Islet precursor cell (in vitro differentiated cells): ENCODE results near the gene ATF1.
"Not testable (repeated sequence)": the region's sequence is repeated elsewhere in the genome, so short reads cannot be mapped to it uniquely, and the experiment has no call there.

Experiments
- DNase-seq: peaks from one replicate; pipeline ENCODE4 v3.0.0-alpha.2; 2018

Gene ATF1

GRCh38 chr12:50753232-50753769 is 10.6 kb upstream of the ATF1 start:
- DNase-seq = peak; percentile 28

DNA sequence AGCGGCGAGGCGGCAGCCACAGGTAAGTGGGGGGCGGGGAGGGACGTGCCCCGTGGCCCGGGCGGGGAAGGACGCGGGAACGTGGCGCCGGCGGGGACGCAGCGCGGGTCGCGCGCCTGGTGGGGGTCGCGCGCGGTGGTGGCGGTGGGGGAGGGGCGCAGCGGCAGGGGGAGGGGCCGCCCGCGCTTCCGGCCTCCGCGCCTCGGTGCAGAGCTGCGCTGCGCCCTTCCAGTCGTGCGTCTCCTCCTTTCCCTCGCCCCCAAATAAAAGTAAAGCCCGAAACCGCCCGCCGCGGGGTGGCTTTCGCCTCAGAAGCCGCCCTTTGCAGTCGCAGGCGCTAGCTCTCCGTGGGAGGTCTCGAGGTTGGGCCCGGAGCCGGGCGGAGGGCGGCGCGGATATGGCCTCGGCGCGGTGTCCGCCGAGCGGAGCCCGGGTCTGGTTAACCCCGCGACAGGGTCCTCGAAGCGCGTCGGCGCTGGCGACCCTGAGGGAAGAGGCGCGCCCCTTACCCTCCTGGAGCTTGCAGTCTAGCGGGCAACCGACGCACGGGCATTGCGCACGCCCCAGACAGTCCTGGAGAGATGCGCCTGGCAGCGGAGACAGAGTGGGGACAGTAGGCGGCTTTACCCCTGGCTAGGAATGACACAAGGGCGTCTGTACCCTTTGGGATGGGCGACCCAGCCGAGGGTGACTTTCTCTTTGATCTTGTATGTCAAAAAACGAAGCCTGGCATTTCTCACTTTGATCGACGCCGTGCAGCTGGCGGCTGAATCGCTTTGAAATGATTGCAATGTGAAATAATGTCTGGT is 589 bp downstream of the ATF1 start:
- peak; percentile 82 for DNase-seq

DNA sequence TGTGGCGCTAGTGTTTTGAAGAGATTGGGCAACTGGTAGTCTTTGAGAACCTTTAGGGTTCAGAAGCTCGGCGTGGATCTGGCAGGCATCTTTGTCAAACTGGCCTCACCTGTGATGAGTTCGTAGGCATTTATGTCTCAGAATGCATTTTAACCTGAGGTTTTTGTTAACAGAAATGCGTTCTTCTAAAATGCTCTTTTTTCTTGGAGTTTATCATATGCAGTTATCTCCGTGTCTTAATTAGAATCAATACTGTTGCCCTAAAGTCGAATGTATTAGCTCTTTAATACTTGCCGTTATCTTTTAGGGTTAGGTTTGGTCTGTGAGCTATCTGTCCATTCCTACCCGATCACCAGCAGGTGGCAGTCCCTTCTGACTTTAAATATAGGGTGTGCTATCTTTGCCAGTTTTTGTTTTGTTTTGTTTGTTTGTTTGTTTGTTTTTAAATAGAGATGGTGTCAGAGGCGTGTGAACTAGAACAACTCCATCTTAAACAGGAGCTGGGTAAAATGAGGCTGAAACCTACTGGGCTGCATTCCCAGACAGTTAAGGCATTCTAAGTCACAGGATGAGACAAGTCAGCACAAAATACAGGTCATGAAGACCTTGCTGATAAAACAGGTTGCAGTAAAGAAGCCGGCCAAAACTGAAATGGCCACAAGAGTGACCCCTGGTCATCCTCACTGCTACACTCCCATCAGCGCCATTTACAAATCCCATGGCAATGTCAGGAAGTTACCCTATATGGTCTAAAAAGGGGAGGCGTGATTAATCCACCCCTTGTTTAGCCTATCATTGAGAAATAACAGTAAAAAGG is 1.4 kb downstream of the ATF1 start:
- peak; percentile 77 for DNase-seq

DNA sequence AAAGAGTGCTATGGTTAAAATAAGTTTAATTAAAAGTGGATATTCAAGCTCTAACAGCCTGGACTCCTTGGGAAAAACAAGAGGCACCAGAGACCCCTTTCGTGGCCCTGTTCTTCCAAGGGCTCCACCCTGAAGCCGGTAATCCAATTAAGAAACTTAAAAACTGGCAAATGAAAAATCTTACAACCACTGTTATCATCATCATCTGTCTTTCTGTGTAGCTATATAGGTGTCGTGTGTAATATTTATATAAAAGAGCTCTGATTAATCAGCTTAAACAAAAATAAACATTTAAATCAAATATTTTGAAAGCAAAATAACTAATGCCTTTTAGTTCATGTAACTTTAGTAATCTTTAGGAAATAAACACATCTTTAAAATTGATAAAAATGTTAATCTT is 4.5 kb downstream of the ATF1 start:
- no peak for DNase-seq

DNA sequence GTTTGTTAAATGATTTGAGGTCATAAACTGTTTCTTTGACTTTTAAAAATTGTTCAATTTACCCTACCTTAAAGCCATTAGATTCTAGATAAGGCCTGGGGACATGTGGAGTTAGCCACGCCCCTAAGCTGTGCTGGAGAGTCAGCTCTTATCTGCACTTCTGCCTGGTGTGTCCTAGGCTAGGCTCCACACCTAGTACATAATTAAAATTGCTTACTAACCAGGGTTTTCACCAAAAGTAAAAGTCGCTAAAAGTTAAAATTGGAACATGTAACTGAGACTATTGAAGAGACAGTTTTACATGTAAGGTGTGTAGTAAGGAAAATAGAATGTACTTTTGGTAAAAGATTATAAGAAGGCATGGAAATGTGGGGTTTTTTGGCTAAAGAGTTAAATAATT is 4.9 kb downstream of the ATF1 start:
- DNase-seq = not testable (repeated sequence)

DNA sequence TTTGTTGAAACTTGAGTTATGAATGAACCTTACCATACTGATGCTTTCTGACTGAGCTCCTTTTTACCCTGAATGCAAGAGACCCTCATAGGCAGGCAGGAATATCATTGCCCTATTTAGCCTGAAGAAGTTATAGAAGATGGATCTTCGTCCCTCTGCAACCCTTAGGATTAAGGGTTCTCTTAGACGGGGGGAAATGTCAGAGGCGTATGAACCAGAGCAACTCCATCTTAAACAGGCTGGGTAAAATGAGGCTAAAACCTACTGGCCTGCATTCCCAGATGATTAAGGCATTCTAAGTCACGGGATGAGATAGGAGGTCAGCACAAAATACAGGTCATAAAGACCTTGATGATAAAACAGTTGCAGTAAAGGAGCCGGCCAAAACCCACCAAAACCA is 7.5 kb downstream of the ATF1 start:
- DNase-seq = no peak

GRCh38 chr12:50772470-50772869 is 8.6 kb downstream of the ATF1 start:
- no peak for DNase-seq

- DNase-seq = no peak
These were observed 9.0 kb downstream of the ATF1 start for GRCh38 chr12:50772877-50773276.

GRCh38 chr12:50775251-50775650 is 11.3 kb downstream of the ATF1 start:
- no peak for DNase-seq

DNA sequence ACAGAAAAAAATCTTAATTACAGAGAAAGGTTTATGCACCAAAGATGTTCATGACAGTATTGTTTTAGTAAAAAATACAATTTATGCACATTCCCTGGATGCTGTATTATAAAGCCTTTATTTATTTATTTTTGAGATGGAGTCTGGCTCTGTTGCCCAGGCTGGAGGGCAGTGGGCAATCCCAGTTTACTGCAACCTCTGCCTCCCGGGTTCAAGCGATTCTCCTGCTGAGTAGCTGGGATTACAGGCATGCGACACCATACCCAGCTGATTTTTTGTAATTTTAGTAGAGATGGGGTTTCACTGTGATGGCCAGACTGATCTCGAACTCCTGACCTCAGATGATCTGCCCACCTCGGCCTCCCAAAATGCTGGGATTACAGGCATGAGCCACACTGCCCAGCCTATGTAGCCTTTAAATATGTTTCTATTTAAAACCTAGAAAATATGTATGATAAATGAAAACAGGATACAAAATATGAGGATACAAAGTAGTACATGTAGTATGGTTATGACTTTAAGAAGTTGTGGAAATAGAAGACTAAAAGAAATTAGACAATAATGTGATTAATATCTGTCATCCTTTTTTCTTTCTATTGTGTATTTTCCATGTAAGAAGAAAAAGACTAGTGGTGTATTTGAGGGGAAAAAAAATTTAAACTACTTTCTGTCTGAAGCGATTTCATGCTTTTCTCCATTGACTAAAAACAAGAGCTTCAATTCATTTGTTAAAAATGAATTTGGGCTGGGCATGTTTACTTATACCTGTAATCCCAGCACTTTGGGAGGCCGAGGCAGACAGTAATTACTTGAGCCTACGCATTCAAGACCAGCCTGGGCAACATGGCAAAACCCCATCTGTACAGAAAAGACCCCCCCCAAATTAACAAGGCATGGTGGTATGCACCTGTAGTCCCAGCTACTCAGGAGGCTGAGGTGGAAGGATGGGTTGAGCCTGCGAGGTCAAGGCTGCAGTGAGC is 13.1 kb downstream of the ATF1 start:
- DNase-seq = no peak

DNA sequence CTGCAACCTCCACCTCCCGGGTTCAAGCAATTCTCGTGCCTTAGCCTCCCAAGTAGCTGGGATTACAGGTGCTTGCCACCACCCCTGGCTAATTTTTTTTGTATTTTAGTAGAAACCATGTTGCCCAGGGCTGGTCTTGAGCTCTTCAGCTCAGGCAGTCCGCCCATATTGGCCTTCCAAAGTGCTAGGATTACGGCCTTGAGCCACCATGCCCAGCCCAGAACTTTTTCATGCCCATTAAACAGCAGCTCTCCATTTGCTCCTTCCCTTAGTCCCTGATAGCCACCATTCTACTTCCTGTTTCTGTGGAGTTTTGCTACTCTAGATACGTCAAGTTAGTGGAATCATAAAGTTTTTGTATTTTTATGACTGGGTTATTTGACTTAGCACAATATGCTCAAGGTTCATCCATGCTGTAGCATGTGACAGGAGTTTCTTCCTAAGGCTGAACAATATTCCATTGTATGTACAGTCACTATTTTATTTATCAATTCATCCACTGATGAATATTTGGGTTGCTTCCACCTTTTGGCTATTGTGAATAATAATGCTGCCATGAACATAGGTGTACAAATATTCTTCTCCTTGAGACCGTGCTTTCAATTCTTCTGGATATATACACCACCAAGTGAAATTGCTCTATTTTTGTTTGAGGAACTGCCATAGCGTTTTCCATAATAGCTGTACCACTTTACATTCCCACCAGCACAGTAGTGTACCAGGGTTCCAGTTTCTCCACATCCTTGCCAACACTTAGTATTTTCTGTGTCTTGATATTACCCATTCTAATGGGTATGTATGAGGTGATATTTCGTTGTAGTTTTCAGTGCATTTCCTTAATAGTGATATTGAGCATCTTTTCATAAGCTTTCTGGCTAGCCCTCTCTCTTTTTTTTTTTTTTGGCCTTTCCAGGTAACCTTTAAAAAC is 15.0 kb downstream of the ATF1 start:
- DNase-seq = no peak

GRCh38 chr12:50780013-50780412 is 16.1 kb downstream of the ATF1 start:
- DNase-seq = no peak

DNA sequence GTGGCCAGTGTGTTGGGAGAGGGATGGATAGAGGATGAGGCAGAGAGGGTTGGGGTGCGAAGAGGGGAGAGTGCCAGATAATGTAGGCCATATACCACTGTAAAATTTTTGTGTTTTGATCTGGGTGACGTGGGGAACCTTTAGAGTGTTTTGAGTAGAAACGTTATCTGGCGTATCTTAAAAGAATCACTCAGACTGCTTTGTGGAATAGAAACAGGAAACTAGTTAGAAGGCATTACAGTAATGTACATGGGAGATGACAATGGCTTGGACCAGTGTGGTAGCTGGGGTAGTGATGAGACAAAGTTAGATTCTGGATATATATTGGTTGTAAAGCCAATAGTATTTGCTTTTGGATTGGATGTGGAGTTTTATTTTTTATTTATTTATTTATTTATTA is 20.6 kb downstream of the ATF1 start:
- DNase-seq = no peak

GRCh38 chr12:50785406-50786001 is 21.6 kb downstream of the ATF1 start:
- DNase-seq = no peak

DNA sequence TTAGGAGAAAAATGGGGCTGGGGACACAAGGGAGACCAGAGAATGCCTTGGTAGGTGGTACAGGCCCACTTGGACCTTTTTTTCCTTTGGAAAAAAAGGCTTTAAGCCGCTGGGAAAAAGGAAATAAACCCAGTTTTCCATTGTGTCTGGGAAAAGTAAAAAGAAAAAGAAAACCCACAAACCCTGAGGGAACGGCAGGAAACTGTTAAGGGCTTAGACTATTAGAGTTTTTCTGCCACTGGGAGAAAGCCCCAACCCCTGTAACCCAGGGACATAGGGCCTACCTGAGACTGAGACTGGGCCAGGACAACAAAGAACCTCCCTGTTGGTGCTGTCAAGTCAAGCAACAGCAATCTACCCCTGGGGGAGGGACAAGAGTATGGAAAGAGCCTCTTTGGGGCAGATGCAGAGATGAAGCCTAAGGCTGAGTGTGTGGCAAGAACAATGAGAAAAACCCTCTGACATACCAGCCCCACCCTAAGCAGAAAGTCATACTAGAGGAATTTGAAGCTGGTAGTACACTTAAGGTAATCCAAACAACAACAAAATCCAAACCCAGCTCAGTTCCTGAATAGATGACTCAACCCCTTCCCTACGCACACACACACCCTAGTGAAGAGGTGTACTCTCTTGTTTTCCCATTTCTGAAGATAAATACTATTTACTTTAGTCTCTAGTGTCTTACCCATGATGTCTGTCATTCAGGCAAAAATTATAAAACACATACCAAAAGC is 22.8 kb downstream of the ATF1 start:
- peak; percentile 99 for DNase-seq

DNA sequence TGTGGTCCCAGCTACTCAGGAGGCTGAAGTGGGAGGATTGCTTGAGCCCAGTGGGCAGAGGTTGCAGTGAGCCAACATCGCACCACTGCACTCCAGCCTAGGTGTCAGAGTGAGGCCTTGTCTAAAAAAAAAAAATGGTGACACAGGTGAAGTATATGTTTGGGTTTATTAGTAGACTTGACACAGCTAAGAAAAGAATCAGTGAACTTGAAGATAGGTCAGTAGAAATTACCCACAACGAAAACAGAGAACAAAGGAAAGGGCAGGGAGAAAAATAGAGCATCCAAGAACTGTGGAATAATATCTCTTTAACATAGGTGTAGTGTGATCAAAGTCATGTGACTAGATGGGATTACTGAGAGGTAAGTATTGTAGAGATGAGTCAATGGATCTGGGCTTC is 23.7 kb downstream of the ATF1 start:
- DNase-seq = no peak

- DNase-seq = no peak
These were observed 24.7 kb downstream of the ATF1 start for GRCh38 chr12:50788561-50788960.

GRCh38 chr12:50790081-50790480 is 26.2 kb downstream of the ATF1 start:
- DNase-seq = no peak

DNA sequence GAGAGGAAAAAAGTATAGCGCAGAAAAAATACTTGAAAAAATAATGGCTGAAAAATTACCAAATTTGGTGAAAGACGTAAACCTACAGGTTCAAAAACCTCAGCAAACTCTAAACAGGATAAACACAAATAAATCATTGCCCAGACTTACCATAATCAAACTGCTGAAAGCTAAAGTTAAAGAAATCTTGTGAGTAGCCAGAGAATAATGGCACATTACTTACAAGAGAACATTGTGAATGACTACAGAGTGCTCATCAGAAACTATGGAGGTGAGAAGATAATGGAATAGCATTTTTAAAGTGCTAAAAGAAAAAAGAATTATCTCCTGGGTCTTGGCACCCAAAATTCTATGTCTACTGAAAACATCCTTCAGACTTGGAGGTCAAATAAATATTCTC is 36.0 kb downstream of the ATF1 start:
- DNase-seq = no peak

DNA sequence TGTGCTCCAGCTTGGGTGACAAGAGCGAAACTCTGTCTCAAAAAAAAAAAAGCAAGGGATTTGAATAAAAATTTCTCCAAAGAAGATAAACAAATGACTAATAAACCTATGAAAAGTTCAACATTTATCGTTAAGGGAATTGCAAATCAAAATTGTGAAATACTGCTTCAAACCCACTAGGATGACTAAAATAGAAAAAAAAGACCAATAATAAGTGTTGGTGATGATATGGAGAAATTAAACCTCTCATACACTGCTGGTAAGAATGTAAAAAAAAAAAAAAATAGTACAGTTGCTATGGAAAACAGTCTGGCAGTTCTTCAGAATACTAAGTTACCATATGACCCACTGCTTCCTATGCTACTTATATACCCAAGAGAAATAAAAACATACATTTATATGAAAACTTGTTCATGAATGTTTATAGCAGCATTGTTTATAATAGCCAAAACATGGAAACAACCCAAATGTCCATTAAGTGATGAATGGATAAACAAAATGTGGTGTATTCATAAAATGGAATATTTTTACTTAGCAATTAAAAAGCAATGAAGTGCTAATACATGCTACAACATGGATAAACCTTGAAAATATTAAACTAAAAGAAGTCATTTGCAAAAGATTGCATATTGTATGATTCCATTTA is 39.5 kb downstream of the ATF1 start:
- no peak for DNase-seq
